ENCODE data around the gene CD46.

GRCh38 chr1:207740207-207740606 lies 11.6 kb upstream of the CD46 start:
- TF ChIP-seq CTCF (conservative IDR thresholded peaks at IDR 0.05) (no peak), EZH2 (IDR thresholded peaks at IDR 0.05; ENCODE audit: low read depth) (no peak)
